A549 (cell line): ENCODE measurements around the gene LUZP2. TPM values are rescaled to one million over a fixed set of nuclear protein-coding genes. Genes with fewer than 3 reads are reported as not detected.

Source experiments
- ATAC-seq, 2 experiments: fragments of 200-7000 bp in 1 of 2; fragments of >200 bp in 1 of 2; cut with Nextera tagmentation in 1 of 2; cut with Tn5 transposase in 1 of 2; 3 replicates each; pipeline versions ENCODE4 v1.8.0 to v1.9.1; 2018 to 2020; ENCODE audit warnings: mild to moderate bottlenecking in 1 of 2, moderate library complexity in 1 of 2
- CTCF ChIA-PET: fragments of 300-600 bp; sonication (Branson Sonifier 250); formaldehyde crosslinking; extraction: SDS; loops from one replicate; lab custom pipeline; 2021; ENCODE audit warnings: antibody characterized with exemption, inconsistent platforms; lab: Yijun Ruan, JAX
- POLR2A ChIA-PET: fragments of 350-600 bp; formaldehyde crosslinking; extraction: SDS; loops from one replicate; lab custom pipeline; 2021; ENCODE audit warnings: antibody characterized with exemption, inconsistent platforms; lab: Yijun Ruan, JAX
- DNase-seq, 2 experiments: peaks; one replicate each; pipeline versions ENCODE4 v3.0.0 to v3.0.0-alpha.2; 2011 to 2016; ENCODE audit warnings: low read depth in 1 of 2, low spot score in 1 of 2
- FAIRE-seq: peaks from 2 replicates; lab custom pipeline; 2011; peaks lifted over from hg19 to GRCh38; lab: Jason Lieb, UNC
- H3K27ac ChIP-seq, 2 experiments: fragments of >200 bp; sonication (Bioruptor Twin); formaldehyde crosslinking; 3 replicates each; pipeline ENCODE4 v1.5.1; 2016 to 2017
- H3K4me1 ChIP-seq: fragments of >200 bp; sonication (Bioruptor Twin); formaldehyde crosslinking; 3 replicates; pipeline ENCODE4 v1.6.1; 2016
- H3K4me2 ChIP-seq: fragments of >200 bp; sonication (Bioruptor Twin); formaldehyde crosslinking; 3 replicates; pipeline ENCODE4 v1.6.1; 2016
- H3K4me3 ChIP-seq: fragments of >200 bp; sonication (Bioruptor Twin); formaldehyde crosslinking; 3 replicates; pipeline ENCODE4 v1.5.1; 2016
- H3K9me3 ChIP-seq: fragments of >200 bp; sonication (Bioruptor Twin); formaldehyde crosslinking; 3 replicates; pipeline ENCODE4 v1.6.1; 2016
- BHLHE40 ChIP-seq: IDR thresholded peaks from 2 replicates; pipeline ENCODE4 v1.6.1; 2012; ENCODE audit warnings: low read depth, low read length, inconsistent platforms
- CBX2 ChIP-seq: fragments of 200-600 bp; sonication (generic); IDR thresholded peaks from 2 replicates; pipeline ENCODE4 v1.6.1; 2016; ENCODE audit warnings: low read depth, mild to moderate bottlenecking, borderline replicate concordance
- EHF ChIP-seq: fragments of 250-450 bp; sonication (Bioruptor Pico); IDR thresholded peaks from 2 replicates; pipeline ENCODE4 v1.5.0; 2020; ENCODE audit warnings: mild to moderate bottlenecking
- EP300 ChIP-seq, 2 experiments: fragments of >200 bp; sonication (Bioruptor Twin); formaldehyde crosslinking; IDR thresholded peaks; 2 replicates in 1 of 2; 3 replicates in 1 of 2; pipeline ENCODE4 v1.6.1; 2016 to 2017
- ESRRA ChIP-seq: fragments of 150-350 bp; IDR thresholded peaks from 2 replicates; pipeline ENCODE4 v1.6.1; 2014; ENCODE audit warnings: mild to moderate bottlenecking, low read length, borderline replicate concordance
- FOXS1 ChIP-seq: fragments of 250-450 bp; sonication (Bioruptor Pico); IDR thresholded peaks from 2 replicates; pipeline ENCODE4 v1.5.0; 2020; ENCODE audit warnings: mild to moderate bottlenecking, moderate library complexity
- HOXB13 ChIP-seq: fragments of 250-450 bp; sonication (Bioruptor Pico); IDR thresholded peaks from 2 replicates; pipeline ENCODE4 v1.5.0; 2020; ENCODE audit warnings: low read depth, mild to moderate bottlenecking, moderate library complexity
- MAFK ChIP-seq: fragments of 450-650 bp; IDR thresholded peaks from 2 replicates; pipeline ENCODE4 v1.6.1; 2014; ENCODE audit not compliant: partially characterized antibody
- MYC ChIP-seq: IDR thresholded peaks from 2 replicates; pipeline ENCODE4 v1.6.1; 2012; ENCODE audit warnings: mild to moderate bottlenecking, inconsistent platforms, low read length, improper control_type of control experiment, borderline replicate concordance
- RARB ChIP-seq: fragments of 250-450 bp; sonication (Bioruptor Pico); IDR thresholded peaks from 2 replicates; pipeline ENCODE4 v1.8.0; 2021; ENCODE audit warnings: mild to moderate bottlenecking, moderate library complexity
- REST ChIP-seq: fragments of 200-600 bp; sonication (generic); IDR thresholded peaks from 2 replicates; pipeline ENCODE4 v1.6.1; 2016; ENCODE audit warnings: antibody characterized with exemption, mild to moderate bottlenecking, moderate library complexity
- TP53 ChIP-seq: fragments of 250-450 bp; sonication (Bioruptor Pico); IDR thresholded peaks from 2 replicates; pipeline ENCODE4 v1.5.0; 2021; ENCODE audit warnings: mild to moderate bottlenecking, moderate library complexity
- USF2 ChIP-seq: fragments of 450-650 bp; IDR thresholded peaks from 2 replicates; pipeline ENCODE4 v1.6.1; 2014; ENCODE audit warnings: antibody characterized with exemption
- WGBS: methylation state at CpG from one replicate; pipeline ENCODE4 v1.1.6; 2017; ENCODE audit errors: missing lambda C conversion rate; 5-methylcytosine and 5-hydroxymethylcytosine counted together
- polyA plus RNA-seq, 4 experiments: library from polyadenylated mRNA; depleted of rRNA in 3 of 4; stranded (reverse); fragments of >200 nt; fragmentation: RNase III in 1 of 4; extraction: RNeasy Plus Mini Kit Qiagen cat#74134 plus additional on column Dnase treatment in 1 of 4; gene quantifications; 2 replicates in 3 of 4; 3 replicates in 1 of 4; pipeline ENCODE4 v1.2.3, GENCODE V29; 2011 to 2017
- TF ChIP-seq, protein P1 (sequence below): IDR thresholded peaks from 2 replicates; pipeline ENCODE4 v1.6.1; 2012
- TF ChIP-seq, protein P2 (sequence below): fragments of 150-350 bp; IDR thresholded peaks from 2 replicates; pipeline ENCODE4 v1.6.1; 2014; ENCODE audit warnings: low read depth, mild to moderate bottlenecking, low read length

LUZP2 gene
- polyA plus RNA-seq, 2 of the 4 experiments (the other 2 are of a cell fraction) = not detected

GRCh38 chr11:24859801-24860300 lies 363.0 kb downstream of the LUZP2 start:
- ChIA-PET CTCF (no interaction called here), POLR2A (no interaction called here)
- FAIRE-seq (no peak), ATAC-seq (no peak), DNase-seq (no peak)
- Histone ChIP-seq H3K4me1 (no peaks in the 10 kb centered on the region), H3K9me3 (no peaks in the 10 kb centered on the region), H3K4me2 (no peak overlapping the region), H3K27ac (no peak overlapping the region), H3K4me3 (no peak overlapping the region)
- WGBS = 20% methylated on average over 6 of the region's 9 CpGs
- TF ChIP-seq MAFK (no peak), EP300 (IDR thresholded peaks at IDR 0.05) (no peak), EHF (CRISPR knock-in tag) (no peak), REST (no peak), RARB (CRISPR knock-in tag) (no peak)

GRCh38 chr11:24861440-24861839 lies 364.6 kb downstream of the LUZP2 start:
- H3K27ac ChIP-seq = no peak overlapping the region
- POLR2A ChIA-PET = no interaction called here
- no peak for FAIRE-seq
- TF ChIP-seq CBX2 = no peak
- no peak for TF ChIP-seq BHLHE40
- TF ChIP-seq HOXB13 (CRISPR knock-in tag) = no peak
- no peak for TF ChIP-seq ESRRA
- no peak for TF ChIP-seq EP300 (IDR thresholded peaks at IDR 0.05)
- CTCF ChIA-PET = no interaction called here
- no peaks in the 10 kb centered on the region for H3K4me1 ChIP-seq
- no peaks in the 10 kb centered on the region for H3K9me3 ChIP-seq
- no peak for ATAC-seq
- 34% methylated on average over 6 of the region's 6 CpGs for WGBS
- H3K4me2 ChIP-seq = no peak overlapping the region
- H3K4me3 ChIP-seq = no peak overlapping the region
- DNase-seq = no peak

DNA sequence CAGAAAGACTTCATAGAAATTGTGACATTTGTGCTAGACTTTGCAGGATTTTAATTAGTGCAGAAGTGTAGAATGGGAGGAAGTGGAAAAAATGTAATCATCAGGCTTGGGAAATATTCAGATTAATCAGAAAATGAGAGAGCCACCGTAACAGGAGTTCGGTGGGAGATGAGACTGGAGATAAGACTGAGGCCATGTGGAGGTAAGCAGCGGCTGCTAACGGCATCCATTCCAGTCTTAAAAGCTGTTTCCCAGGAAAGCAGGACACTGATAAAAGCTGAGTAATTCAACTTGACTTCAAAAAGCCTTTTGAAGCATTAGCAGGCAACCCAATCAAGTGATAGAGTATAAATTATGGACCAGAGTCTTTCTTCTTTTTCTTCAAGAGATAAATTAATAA lies 369.9 kb downstream of the LUZP2 start:
- no peak overlapping the region for H3K27ac ChIP-seq
- POLR2A ChIA-PET = no interaction called here
- DNase-seq (no peak), ATAC-seq (no peak), FAIRE-seq (no peak)
- CTCF ChIA-PET = no interaction called here
- no peaks in the 10 kb centered on the region for H3K4me1 ChIP-seq
- H3K4me2 ChIP-seq = no peak overlapping the region
- no peak overlapping the region for H3K4me3 ChIP-seq
- TF ChIP-seq REST = no peak
- TF ChIP-seq FOXS1 (CRISPR knock-in tag) = no peak
- no peak for TF ChIP-seq HOXB13 (CRISPR knock-in tag)
- TF ChIP-seq TP53 (CRISPR knock-in tag) = no peak
- TF ChIP-seq, protein P1, sequence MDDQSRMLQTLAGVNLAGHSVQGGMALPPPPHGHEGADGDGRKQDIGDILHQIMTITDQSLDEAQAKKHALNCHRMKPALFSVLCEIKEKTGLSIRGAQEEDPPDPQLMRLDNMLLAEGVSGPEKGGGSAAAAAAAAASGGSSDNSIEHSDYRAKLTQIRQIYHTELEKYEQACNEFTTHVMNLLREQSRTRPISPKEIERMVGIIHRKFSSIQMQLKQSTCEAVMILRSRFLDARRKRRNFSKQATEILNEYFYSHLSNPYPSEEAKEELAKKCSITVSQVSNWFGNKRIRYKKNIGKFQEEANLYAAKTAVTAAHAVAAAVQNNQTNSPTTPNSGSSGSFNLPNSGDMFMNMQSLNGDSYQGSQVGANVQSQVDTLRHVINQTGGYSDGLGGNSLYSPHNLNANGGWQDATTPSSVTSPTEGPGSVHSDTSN = no peak
- TF ChIP-seq, protein P2, sequence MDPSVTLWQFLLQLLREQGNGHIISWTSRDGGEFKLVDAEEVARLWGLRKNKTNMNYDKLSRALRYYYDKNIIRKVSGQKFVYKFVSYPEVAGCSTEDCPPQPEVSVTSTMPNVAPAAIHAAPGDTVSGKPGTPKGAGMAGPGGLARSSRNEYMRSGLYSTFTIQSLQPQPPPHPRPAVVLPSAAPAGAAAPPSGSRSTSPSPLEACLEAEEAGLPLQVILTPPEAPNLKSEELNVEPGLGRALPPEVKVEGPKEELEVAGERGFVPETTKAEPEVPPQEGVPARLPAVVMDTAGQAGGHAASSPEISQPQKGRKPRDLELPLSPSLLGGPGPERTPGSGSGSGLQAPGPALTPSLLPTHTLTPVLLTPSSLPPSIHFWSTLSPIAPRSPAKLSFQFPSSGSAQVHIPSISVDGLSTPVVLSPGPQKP = no peak
- TF ChIP-seq USF2 = no peak
- no peak for TF ChIP-seq MYC
- 10% methylated on average over 4 of the region's 4 CpGs for WGBS
- no peaks in the 10 kb centered on the region for H3K9me3 ChIP-seq
